GM21717 (cell line): ENCODE results near the gene CMTM2.
A peak's percentile ranks its signal among the peaks of the same experiment; 100 is the strongest.

Experiments used
- ATAC-seq: cut with Tn5 transposase; IDR thresholded peaks from one replicate; pipeline ENCODE4 v1.9.1; 2021; ENCODE audit warnings: mild to moderate bottlenecking, moderate library complexity; ENCODE audit not compliant: unreplicated experiment

The CMTM2 gene

GRCh38 chr16:66578651-66579531 lies at the start of gene CMTM2:
Gene CMTM2 (plus strand): TSS chr16:66579463. CDS start chr16:66579608, 145 bp downstream.
- no peak for ATAC-seq

GRCh38 chr16:66529475-66529874 lies 49.8 kb upstream of the CMTM2 start:
- no peak for ATAC-seq

- ATAC-seq: no peak
Measured at GRCh38 chr16:66534376-66534799, 44.9 kb upstream of the CMTM2 start.

- ATAC-seq: no peak
Measured at GRCh38 chr16:66536525-66536924, 42.7 kb upstream of the CMTM2 start.

GRCh38 chr16:66537236-66537635 lies 42.0 kb upstream of the CMTM2 start:
- no peak for ATAC-seq

GRCh38 chr16:66538910-66539309 lies 40.4 kb upstream of the CMTM2 start:
- ATAC-seq: no peak

- peak; percentile 70 for ATAC-seq
Measured at GRCh38 chr16:66539623-66540469, 39.4 kb upstream of the CMTM2 start.

- no peak for ATAC-seq
Measured at GRCh38 chr16:66541388-66542355, 37.6 kb upstream of the CMTM2 start.

GRCh38 chr16:66542396-66542795 lies 36.9 kb upstream of the CMTM2 start:
- ATAC-seq: no peak

- no peak for ATAC-seq
Measured at GRCh38 chr16:66543541-66543940, 35.7 kb upstream of the CMTM2 start.

- no peak for ATAC-seq
Measured at GRCh38 chr16:66544016-66544757, 35.1 kb upstream of the CMTM2 start.

GRCh38 chr16:66547101-66547989 lies 31.9 kb upstream of the CMTM2 start:
- no peak for ATAC-seq

- no peak for ATAC-seq
Measured at GRCh38 chr16:66548068-66548467, 31.2 kb upstream of the CMTM2 start.

GRCh38 chr16:66548868-66549267 lies 30.4 kb upstream of the CMTM2 start:
- ATAC-seq: no peak

GRCh38 chr16:66549284-66550131 lies 29.8 kb upstream of the CMTM2 start, which contains the start of gene TK2:
Gene TK2 (minus strand): TSS chr16:66550122. CDS start chr16:66550061, 61 bp downstream.
- no peak for ATAC-seq

GRCh38 chr16:66551348-66551759 lies 27.9 kb upstream of the CMTM2 start:
- ATAC-seq: no peak

GRCh38 chr16:66551788-66552285 lies 27.4 kb upstream of the CMTM2 start:
- ATAC-seq: peak; percentile 13
